Kidney (tissue), 14 donors: ENCODE data around the gene TMEM63B. TPM values are rescaled to one million over a fixed set of nuclear protein-coding genes. Genes with fewer than 3 reads are reported as not detected.

ENCODE experiments used
- DNase-seq, 5 donors: peaks; one replicate each; pipeline ENCODE4 v3.0.0-alpha.2; 2013 to 2020
- FAIRE-seq: peaks from 2 replicates; lab custom pipeline; 2012; peaks lifted over from hg19 to GRCh38; lab: Jason Lieb, UNC
- H3K27ac ChIP-seq, 2 donors: one replicate each; pipeline ENCODE4 v1.7.0; 2013; ENCODE audit warnings: low read depth in 2 of 2, low read length in 2 of 2, inconsistent platforms in 1 of 2
- H3K27me3 ChIP-seq: one replicate; pipeline ENCODE4 v1.7.1; 2013; ENCODE audit warnings: low read length, inconsistent platforms; ENCODE audit not compliant: control insufficient read depth, insufficient read depth
- H3K36me3 ChIP-seq, 3 donors: one replicate each; pipeline versions ENCODE4 v1.7.0 to v1.7.1; 2013; ENCODE audit warnings: low read length in 3 of 3, control low read depth in 1 of 3, inconsistent platforms in 1 of 3; ENCODE audit not compliant: insufficient read depth in 3 of 3, control insufficient read depth in 2 of 3
- H3K4me1 ChIP-seq, 3 donors: one replicate each; pipeline versions ENCODE4 v1.7.0 to v1.7.1; 2013; ENCODE audit warnings: low read length in 3 of 3, inconsistent platforms in 1 of 3, low read depth in 1 of 3; ENCODE audit not compliant: control insufficient read depth in 2 of 3, insufficient read depth in 2 of 3
- H3K4me3 ChIP-seq, 3 donors: one replicate each; pipeline versions ENCODE4 v1.7.0 to v1.8.1; 2013; ENCODE audit warnings: low read length in 3 of 3, control low read depth in 1 of 3, inconsistent platforms in 1 of 3
- H3K9ac ChIP-seq, 3 donors: one replicate each; pipeline versions ENCODE4 v1.7.0 to v1.7.1; 2013; ENCODE audit warnings: low read length in 3 of 3, control low read depth in 1 of 3, inconsistent platforms in 1 of 3
- H3K9me3 ChIP-seq, 3 donors: one replicate each; pipeline versions ENCODE4 v1.7.0 to v1.7.1; 2013; ENCODE audit warnings: low read length in 3 of 3, control low read depth in 1 of 3, inconsistent platforms in 1 of 3; ENCODE audit not compliant: control insufficient read depth in 2 of 3, insufficient read depth in 1 of 3
- CTCF ChIP-seq: IDR thresholded peaks from 3 replicates; pipeline ENCODE4 v1.5.1; 2012; ENCODE audit warnings: mild to moderate bottlenecking, moderate library complexity, borderline replicate concordance; ENCODE audit not compliant: insufficient read depth; ENCODE audit errors: extremely low read depth
- intact Hi-C: fragments of 100-400 bp; cut with DNase I; formaldehyde crosslinking; loops from one replicate; pipeline ENCODE4 v1.11.1; 2022
- polyA plus RNA-seq: library from polyadenylated mRNA; stranded (reverse); fragments of 350-450 nt; fragmentation: Illumina TruSeq; extraction: RNeasy Lipid Tissue Mini Kit (QIAGEN cat#74804); gene quantifications from one replicate; pipeline ENCODE4 v1.2.3, GENCODE V29; 2014; ENCODE audit warnings: low read depth, low replicate concordance; ENCODE audit not compliant: insufficient read depth
- total RNA-seq: library from RNA; stranded (reverse); fragmentation: NEBNext Ultra II Directional; extraction: Animal tissue kit (Norgen Biotek cat#: 25700); gene quantifications from one replicate; pipeline ENCODE4 v1.2.1, GENCODE V29; 2021
- donor health status: control.
- donor health status: control.
- donor health status: control.
- donor health status: control.
- donor health status: control.
- donor health status: DM: yes; HTN: yes; CAD: no.
- donor health status: Normal renal cell carcinoma (clear cell type).

TMEM63B gene
- total and polyA plus RNA-seq, 2 donors from 2014 or later, result 18.2 to 27.3 TPM

GRCh38 chr6:44079672-44080071 is 47.7 kb upstream of the TMEM63B start:
- Histone ChIP-seq H3K9me3 (no peaks in the 10 kb centered on the region), H3K9ac (no peak overlapping the region), H3K27ac (no peak overlapping the region), H3K4me3 (no peak overlapping the region), H3K27me3 (no peaks in the 10 kb centered on the region), H3K4me1 (peaks cover 0 to 7% (median under 1%) of the 10 kb centered on the region in 3 donors), H3K36me3 (no peaks in the 10 kb centered on the region)
- FAIRE-seq (no peak), DNase-seq (peak in 1 of 5 donors; percentile 41)
- no peak for TF ChIP-seq CTCF
- intact Hi-C loops, result loop anchor here (5.0 kb wide), 2 partner anchors 312 to 412 kb away; no protein-coding TSS in a partner anchor

DNA sequence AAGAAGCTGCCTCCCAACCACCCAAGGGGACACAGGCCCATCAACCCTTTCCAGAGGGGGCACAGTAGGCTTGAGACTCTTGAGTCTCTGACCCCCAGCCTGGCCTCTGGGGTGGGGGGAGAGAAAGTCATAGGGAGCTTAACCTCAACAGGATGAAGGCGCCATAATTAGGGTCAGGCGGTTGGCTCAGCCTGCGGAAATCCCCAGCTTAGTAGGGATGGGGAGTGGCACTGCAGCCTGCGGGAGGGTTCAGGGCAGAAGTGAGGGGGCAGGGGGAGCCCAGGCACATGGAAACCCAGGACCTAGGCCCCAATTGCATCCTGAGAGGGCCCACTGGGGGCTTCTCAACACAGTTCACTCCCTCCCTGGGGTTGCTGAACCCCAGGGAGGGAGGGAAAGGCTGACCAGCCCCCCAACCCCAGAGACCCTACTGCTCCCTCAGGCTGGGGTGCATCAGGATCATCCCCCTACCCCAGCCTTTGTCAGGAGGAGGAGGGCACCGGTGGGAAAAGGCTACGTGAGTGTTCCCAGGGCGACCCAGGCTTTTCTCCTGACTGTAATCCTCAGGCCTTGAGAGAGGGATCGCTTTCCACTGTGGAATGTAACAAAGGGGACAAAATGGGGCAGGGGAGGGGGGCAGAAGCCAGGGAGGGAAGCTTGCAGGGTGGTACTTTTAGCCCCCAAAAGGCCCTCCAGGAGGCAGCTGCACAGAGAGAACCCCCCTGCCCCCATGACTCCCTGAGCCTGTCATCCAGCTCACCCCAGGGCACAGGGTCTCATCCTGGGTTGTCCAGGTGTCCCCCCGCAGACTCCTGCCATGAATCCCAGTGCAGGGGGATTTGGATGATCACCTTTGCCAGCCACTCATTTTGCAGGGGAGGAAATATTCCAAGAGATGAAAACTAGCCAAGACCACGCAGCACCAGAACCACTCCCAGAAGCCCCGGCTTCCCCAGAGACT is 46.5 kb upstream of the TMEM63B start:
- DNase-seq (peak in 1 of 5 donors; percentile 44), FAIRE-seq (no peak)
- TF ChIP-seq CTCF, result no peak
- Histone ChIP-seq H3K9ac (no peak overlapping the region), H3K27me3 (no peaks in the 10 kb centered on the region), H3K9me3 (no peaks in the 10 kb centered on the region), H3K27ac (no peak overlapping the region), H3K4me1 (peaks cover 0 to 5% (median 0%) of the 10 kb centered on the region in 3 donors), H3K36me3 (no peaks in the 10 kb centered on the region), H3K4me3 (no peak overlapping the region)
- intact Hi-C loops, result loop anchor here (5.0 kb wide), 2 partner anchors 314 to 414 kb away; no protein-coding TSS in a partner anchor

DNA sequence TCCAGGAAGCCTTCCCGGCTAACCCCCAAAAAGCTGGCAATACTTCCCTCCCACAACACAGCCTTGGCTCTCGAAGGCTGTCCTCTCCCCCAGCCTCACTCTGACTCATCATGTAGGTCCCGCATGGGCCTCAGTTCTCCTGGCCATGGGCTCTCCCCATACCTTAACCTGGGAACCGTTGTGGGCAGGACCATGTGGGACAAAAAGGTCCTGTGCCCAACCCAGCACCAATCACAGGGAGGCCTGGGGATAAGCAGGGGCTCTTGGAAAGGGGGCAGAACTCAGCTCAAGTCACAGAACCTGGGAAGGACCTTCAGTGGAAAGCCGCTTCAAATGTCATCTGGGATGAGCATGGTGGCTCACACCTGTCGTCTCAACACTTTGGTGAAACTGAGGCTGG is 45.6 kb upstream of the TMEM63B start:
- H3K27me3 ChIP-seq, result no peaks in the 10 kb centered on the region
- intact Hi-C loops, result loop anchor here (5.0 kb wide), 2 partner anchors 314 to 414 kb away; no protein-coding TSS in a partner anchor
- no peak overlapping the region for H3K9ac ChIP-seq
- DNase-seq, result no peak
- H3K4me3 ChIP-seq, result no peak overlapping the region
- TF ChIP-seq CTCF, result no peak
- FAIRE-seq, result no peak
- H3K36me3 ChIP-seq, result no peaks in the 10 kb centered on the region
- H3K9me3 ChIP-seq, result no peaks in the 10 kb centered on the region
- H3K4me1 ChIP-seq, result peaks cover 0 to 2% (median under 1%) of the 10 kb centered on the region in 3 donors
- H3K27ac ChIP-seq, result no peak overlapping the region
